ENCODE data around the gene CTSH.

GRCh38 chr15:78974272-78974918 is 29.5 kb upstream of the CTSH start:
- TF ChIP-seq CTCF (IDR thresholded peaks at IDR 0.05), result no peak
- no peak for TF ChIP-seq POLR2A (IDR thresholded peaks at IDR 0.05)
